ENCODE measurements around the gene RIT2.

The RIT2 gene

DNA sequence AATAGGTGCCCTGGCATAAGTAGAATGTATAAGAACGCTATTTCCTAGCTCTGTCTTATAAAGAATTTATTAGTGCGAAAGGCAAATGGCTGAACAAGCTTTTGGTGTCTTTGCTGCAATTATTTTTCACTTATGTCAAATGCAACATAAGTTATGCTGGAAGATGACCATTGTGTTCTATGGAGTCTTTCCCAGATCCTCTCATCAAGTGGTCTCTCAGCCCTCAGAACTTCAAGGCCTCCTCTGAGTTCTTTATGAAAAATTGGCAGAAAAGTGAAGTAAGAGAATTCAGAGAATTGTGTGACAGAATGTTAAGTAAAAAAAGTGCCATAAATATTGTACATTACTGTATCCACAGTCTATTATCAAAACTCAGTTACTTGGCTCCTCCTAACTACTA is 75.2 kb downstream of the RIT2 start:
- DNase-seq (ENCODE audit: extremely low spot score) = no peak
- no peak for TF ChIP-seq CTCF (IDR thresholded peaks at IDR 0.05; ENCODE audit: control extremely low read depth, extremely low read depth, low read depth, missing control alignments)
- ChIA-PET CTCF (no interaction called here), POLR2A (no interaction called here)

DNA sequence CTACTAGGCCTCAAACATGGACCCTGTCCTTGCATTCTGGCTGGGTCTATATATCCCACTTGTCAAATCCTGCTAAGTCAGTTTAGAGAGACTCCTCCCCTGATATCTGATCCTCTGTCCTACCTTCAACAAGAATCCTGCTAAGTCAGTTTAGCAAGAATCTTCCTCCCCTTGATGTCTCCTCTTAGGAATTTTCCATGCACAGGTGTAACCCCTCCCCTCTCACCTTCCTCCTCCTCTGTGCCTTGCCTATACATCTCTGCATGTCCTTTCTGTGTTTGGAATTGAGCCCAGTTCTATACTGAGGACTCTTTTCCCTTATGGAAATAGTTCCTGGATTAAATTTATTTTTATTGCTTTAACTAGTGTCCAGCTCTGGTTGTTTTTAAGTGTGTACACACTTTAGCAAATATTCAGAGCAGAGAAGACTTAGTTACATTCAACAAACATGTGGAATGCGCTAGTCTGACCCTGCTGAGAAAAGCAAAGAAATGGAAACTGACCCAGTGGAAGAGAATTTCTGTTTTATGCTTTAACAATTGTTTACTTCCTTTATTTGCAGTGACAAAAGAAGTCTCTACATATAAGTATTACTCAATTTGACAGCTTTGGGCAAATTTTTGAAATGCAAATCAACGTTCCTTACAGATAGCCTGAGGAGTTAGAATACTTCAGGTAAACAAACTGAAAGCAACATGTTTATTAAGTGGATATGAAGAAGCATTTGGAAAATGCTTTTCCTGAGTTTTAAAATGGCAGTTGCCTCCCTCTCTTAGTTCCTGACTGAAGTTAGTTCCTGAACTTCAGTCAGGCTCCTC is 80.6 kb downstream of the RIT2 start:
- ChIA-PET POLR2A (no interaction called here), CTCF (no interaction called here)
- DNase-seq (ENCODE audit: extremely low spot score) = no peak
- no peak for TF ChIP-seq CTCF (IDR thresholded peaks at IDR 0.05; ENCODE audit: control extremely low read depth, extremely low read depth, low read depth, missing control alignments)

DNA sequence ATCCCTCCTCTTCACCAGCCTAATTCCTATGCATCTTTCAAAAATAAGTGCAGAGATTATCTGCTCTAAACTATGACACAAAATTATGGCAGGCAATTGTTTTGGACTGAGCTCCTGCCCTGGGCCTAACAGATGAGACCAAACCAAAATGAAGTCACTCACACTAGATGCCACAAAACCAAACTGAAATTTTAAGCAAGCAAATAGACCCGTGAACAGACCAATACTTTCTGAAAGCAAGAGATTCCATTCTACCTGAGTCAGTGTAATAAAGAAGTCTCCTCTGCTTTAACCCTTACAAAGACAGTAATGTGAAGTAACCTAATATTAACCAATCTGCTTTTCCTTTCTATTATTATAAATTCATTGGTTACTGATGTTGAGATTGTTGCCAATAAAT is 84.3 kb downstream of the RIT2 start:
- ChIA-PET POLR2A (no interaction called here), CTCF (no interaction called here)
- no peak for DNase-seq (ENCODE audit: extremely low spot score)
- TF ChIP-seq CTCF (IDR thresholded peaks at IDR 0.05; ENCODE audit: control extremely low read depth, extremely low read depth, low read depth, missing control alignments) = no peak

- ChIA-PET CTCF (interaction anchor here (2.8 kb wide), 1 partner anchor 14 kb away, joined by 8 read pairs; no protein-coding TSS in a partner anchor), POLR2A (no interaction called here)
- no peak for TF ChIP-seq CTCF (IDR thresholded peaks at IDR 0.05; ENCODE audit: control extremely low read depth, extremely low read depth, low read depth, missing control alignments)
- no peak for DNase-seq (ENCODE audit: extremely low spot score)
Measured at GRCh38 chr18:43029414-43029813, 86.1 kb downstream of the RIT2 start.

DNA sequence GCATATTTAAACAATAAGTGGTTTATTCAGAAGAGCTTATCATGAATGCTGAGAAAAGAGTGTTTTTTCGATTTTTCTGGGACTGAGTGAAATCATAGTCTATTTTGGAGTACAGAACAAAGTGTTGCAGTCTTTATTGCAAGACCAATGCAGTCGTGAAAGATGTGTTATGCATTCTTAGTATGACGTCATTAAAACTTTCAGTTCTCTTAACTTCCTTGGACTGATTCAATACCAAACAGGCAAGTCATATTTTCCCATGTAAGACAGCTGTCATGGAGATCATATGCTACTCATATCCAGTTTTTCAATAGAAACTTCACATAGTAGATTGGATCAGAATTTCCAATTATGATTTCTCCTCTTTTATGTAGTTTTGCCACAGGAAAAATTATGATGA is 92.6 kb downstream of the RIT2 start:
- DNase-seq (ENCODE audit: extremely low spot score) = no peak
- TF ChIP-seq CTCF (IDR thresholded peaks at IDR 0.05; ENCODE audit: control extremely low read depth, extremely low read depth, low read depth, missing control alignments) = no peak
- CTCF ChIA-PET = interaction anchor here (1.5 kb wide), 1 partner anchor 26 kb away, joined by 3 read pairs; no protein-coding TSS in a partner anchor
- POLR2A ChIA-PET = no interaction called here

- TF ChIP-seq CTCF (IDR thresholded peaks at IDR 0.05; ENCODE audit: control extremely low read depth, extremely low read depth, low read depth, missing control alignments) = no peak
- ChIA-PET CTCF (interaction anchor here (1.0 kb wide), 1 partner anchor 15 kb away, joined by 3 read pairs; no protein-coding TSS in a partner anchor), POLR2A (no interaction called here)
- no peak for DNase-seq (ENCODE audit: extremely low spot score)
Measured at GRCh38 chr18:43017622-43018021, 97.9 kb downstream of the RIT2 start.

Data from GM10248 (cell line).